SK-N-MC (cell line): ENCODE data around the gene PCP4L1.
"Not testable (repeated sequence)": the region's sequence is repeated elsewhere in the genome, so short reads cannot be mapped to it uniquely, and the experiment has no call there.

Experiments
- DNase-seq: peaks from one replicate; pipeline ENCODE4 v3.0.0-alpha.2; 2011; ENCODE audit warnings: low read depth, low spot score
- H3K27ac ChIP-seq: fragments of 200-600 bp; sonication (generic); 2 replicates; pipeline ENCODE4 v1.5.1; 2016; ENCODE audit warnings: mixed run types
- H3K36me3 ChIP-seq: fragments of 200-600 bp; sonication (generic); 2 replicates; pipeline ENCODE4 v1.6.1; 2017; ENCODE audit warnings: antibody characterized with exemption, low read length, mixed read lengths; ENCODE audit not compliant: insufficient read depth
- H3K4me3 ChIP-seq: fragments of 200-600 bp; sonication (generic); 2 replicates; pipeline ENCODE4 v1.5.1; 2016
- H3K9ac ChIP-seq: fragments of 200-600 bp; sonication (generic); 2 replicates; pipeline ENCODE4 v1.8.0; 2017; ENCODE audit warnings: mixed run types, mixed read lengths; ENCODE audit not compliant: insufficient read length
- H3K9me3 ChIP-seq: fragments of 200-600 bp; sonication (generic); 2 replicates; pipeline ENCODE4 v1.6.1; 2017; ENCODE audit warnings: low read depth, mild to moderate bottlenecking, antibody characterized with exemption, low read length, moderate library complexity, mixed read lengths
- EZH2 ChIP-seq: fragments of 200-600 bp; sonication (generic); IDR thresholded peaks from one replicate; pipeline ENCODE4 v1.6.1; 2017; ENCODE audit warnings: antibody characterized with exemption
- FOXP2 ChIP-seq: optimal IDR thresholded peaks from 2 replicates; pipeline ENCODE3; 2011; ENCODE audit warnings: mild to moderate bottlenecking, moderate library complexity; ENCODE audit not compliant: insufficient read depth; ENCODE audit errors: extremely low read length, control extremely low read depth
- POLR2AphosphoS5 ChIP-seq: IDR thresholded peaks from 2 replicates; pipeline ENCODE4 v1.6.1; 2012; ENCODE audit warnings: mild to moderate bottlenecking, low read depth, low read length, borderline replicate concordance

The PCP4L1 gene

GRCh38 chr1:161241682-161242081 is 16.9 kb upstream of the PCP4L1 start:
- no peak overlapping the region for H3K9ac ChIP-seq
- H3K27ac ChIP-seq, result no peak overlapping the region
- DNase-seq, result no peak
- no peaks in the 10 kb centered on the region for H3K9me3 ChIP-seq
- no peak for TF ChIP-seq FOXP2
- no peak for TF ChIP-seq EZH2
- TF ChIP-seq POLR2AphosphoS5, result no peak
- H3K36me3 ChIP-seq, result no peaks in the 10 kb centered on the region
- H3K4me3 ChIP-seq, result no peak overlapping the region

- Histone ChIP-seq H3K9me3 (no peaks in the 10 kb centered on the region), H3K27ac (no peak overlapping the region), H3K36me3 (no peaks in the 10 kb centered on the region), H3K9ac (no peak overlapping the region), H3K4me3 (no peak overlapping the region)
- TF ChIP-seq FOXP2 (no peak), EZH2 (no peak), POLR2AphosphoS5 (no peak)
- DNase-seq, result no peak
These were observed 16.2 kb upstream of the PCP4L1 start for GRCh38 chr1:161242313-161242712.

GRCh38 chr1:161244888-161245287 is 13.7 kb upstream of the PCP4L1 start:
- H3K9ac ChIP-seq, result no peak overlapping the region
- DNase-seq, result no peak
- TF ChIP-seq EZH2, result no peak
- TF ChIP-seq FOXP2, result no peak
- H3K9me3 ChIP-seq, result no peaks in the 10 kb centered on the region
- no peak overlapping the region for H3K27ac ChIP-seq
- no peak overlapping the region for H3K4me3 ChIP-seq
- no peaks in the 10 kb centered on the region for H3K36me3 ChIP-seq

- DNase-seq, H3K4me3 ChIP-seq, H3K9me3 ChIP-seq, H3K36me3 ChIP-seq, H3K9ac ChIP-seq, H3K27ac ChIP-seq: not testable (repeated sequence)
These were observed 8.4 kb upstream of the PCP4L1 start for GRCh38 chr1:161250100-161250499.

- TF ChIP-seq FOXP2, result no peak
- Histone ChIP-seq H3K27ac (no peak overlapping the region), H3K4me3 (no peak overlapping the region), H3K36me3 (no peaks in the 10 kb centered on the region), H3K9me3 (no peaks in the 10 kb centered on the region), H3K9ac (no peak overlapping the region)
- no peak for DNase-seq
These were observed 7.7 kb upstream of the PCP4L1 start for GRCh38 chr1:161250829-161251228.

- H3K9me3 ChIP-seq, result no peaks in the 10 kb centered on the region
- H3K27ac ChIP-seq, result no peak overlapping the region
- TF ChIP-seq EZH2 (no peak), FOXP2 (no peak), POLR2AphosphoS5 (no peak)
- H3K36me3 ChIP-seq, result no peaks in the 10 kb centered on the region
- H3K9ac ChIP-seq, result no peak overlapping the region
- no peak for DNase-seq
- no peak overlapping the region for H3K4me3 ChIP-seq
These were observed 7.0 kb upstream of the PCP4L1 start for GRCh38 chr1:161251579-161251978.

GRCh38 chr1:161255302-161255701 is 3.2 kb upstream of the PCP4L1 start:
- H3K9ac ChIP-seq, DNase-seq, H3K9me3 ChIP-seq, H3K4me3 ChIP-seq, H3K27ac ChIP-seq, H3K36me3 ChIP-seq: not testable (repeated sequence)

- H3K9ac ChIP-seq, H3K4me3 ChIP-seq, H3K36me3 ChIP-seq, H3K27ac ChIP-seq, DNase-seq, H3K9me3 ChIP-seq: not testable (repeated sequence)
These were observed 2.5 kb upstream of the PCP4L1 start for GRCh38 chr1:161255955-161256520.

- not testable (repeated sequence) for DNase-seq, H3K9me3 ChIP-seq, H3K36me3 ChIP-seq, H3K9ac ChIP-seq, H3K4me3 ChIP-seq, H3K27ac ChIP-seq
These were observed 1.4 kb upstream of the PCP4L1 start for GRCh38 chr1:161257109-161257508.

- H3K4me3 ChIP-seq, result no peak overlapping the region; the same call in 1 of the 2 replicates
- no peaks in the 10 kb centered on the region for H3K36me3 ChIP-seq
- H3K9me3 ChIP-seq, result no peaks in the 10 kb centered on the region
- TF ChIP-seq EZH2 (no peak), POLR2AphosphoS5 (no peak), FOXP2 (no peak)
- H3K27ac ChIP-seq, result no peak overlapping the region
- H3K9ac ChIP-seq, result no peak overlapping the region
- no peak for DNase-seq
These were observed 779 bp downstream of the PCP4L1 start for GRCh38 chr1:161259345-161259702.
